Left lobe of liver (tissue), 2 donors: Measurements from ENCODE around the gene PMVK. TPM values are rescaled to one million over a fixed set of nuclear protein-coding genes. Genes with fewer than 3 reads are reported as not detected.
A peak's percentile ranks its signal among the peaks of the same experiment; 100 is the strongest.

ENCODE experiments used
- ATAC-seq: fragments of 200-7000 bp; cut with Tn5 transposase; one replicate; pipeline ENCODE4 v1.9.1; 2020; ENCODE audit warnings: mild to moderate bottlenecking, moderate library complexity
- DNase-seq: peaks from one replicate; pipeline ENCODE4 v3.0.0-alpha.2; 2020; ENCODE audit warnings: low spot score
- total RNA-seq: library from RNA; stranded (reverse); gene quantifications from one replicate; pipeline ENCODE4 v1.2.1, GENCODE V29; 2021
- donor health status: DM: no; HTN: no; CAD: no; lungs with moderate emphysema.
- donor health status: DM: no; HTN: yes; CAD: no.

Gene PMVK
- total RNA-seq, 1 donor from 2014 or later: 40.2 TPM

- DNase-seq (no peak), ATAC-seq (no peak)
Measured at GRCh38 chr1:154967331-154967950, 30.9 kb upstream of the PMVK start.

- no peak for ATAC-seq
- no peak for DNase-seq
Measured at GRCh38 chr1:154966111-154966510, 29.6 kb upstream of the PMVK start.

- no peak for DNase-seq
- no peak for ATAC-seq
Measured at GRCh38 chr1:154964359-154964758, 27.8 kb upstream of the PMVK start.

GRCh38 chr1:154963643-154964042, 27.1 kb upstream of the PMVK start:
- DNase-seq (no peak), ATAC-seq (no peak)

GRCh38 chr1:154962795-154963330, 26.3 kb upstream of the PMVK start:
- DNase-seq: no peak
- ATAC-seq: no peak

- DNase-seq (no peak), ATAC-seq (peak; percentile 48)
Measured at GRCh38 chr1:154962156-154962749, 25.7 kb upstream of the PMVK start.

GRCh38 chr1:154961207-154962155, 25.0 kb upstream of the PMVK start, which contains the start of gene PYGO2:
Gene PYGO2 (minus strand): TSS chr1:154961782. CDS start chr1:154961576, 206 bp downstream.
- ATAC-seq: peak; percentile 86
- peak; percentile 85 for DNase-seq

GRCh38 chr1:154960446-154961136, 24.1 kb upstream of the PMVK start:
- ATAC-seq: no peak
- no peak for DNase-seq

- ATAC-seq (no peak), DNase-seq (no peak)
Measured at GRCh38 chr1:154959426-154959780, 22.9 kb upstream of the PMVK start.

- DNase-seq (no peak), ATAC-seq (no peak)
Measured at GRCh38 chr1:154958681-154959425, 22.3 kb upstream of the PMVK start.

- ATAC-seq (no peak), DNase-seq (no peak)
Measured at GRCh38 chr1:154958036-154958435, 21.5 kb upstream of the PMVK start.

GRCh38 chr1:154957091-154957657, 20.7 kb upstream of the PMVK start:
- ATAC-seq (no peak), DNase-seq (no peak)

- ATAC-seq: peak; percentile 9
- no peak for DNase-seq
Measured at GRCh38 chr1:154956544-154956941, 20.0 kb upstream of the PMVK start.

GRCh38 chr1:154955718-154956543, 19.4 kb upstream of the PMVK start, which contains the start of gene PBXIP1:
Gene PBXIP1 (minus strand): TSS chr1:154956099. CDS start chr1:154953721, 2,378 bp downstream.
- DNase-seq (peak; percentile 87), ATAC-seq (peak; percentile 91)

GRCh38 chr1:154955039-154955717, 18.7 kb upstream of the PMVK start:
- ATAC-seq (no peak), DNase-seq (no peak)

- DNase-seq: no peak
- ATAC-seq: no peak
Measured at GRCh38 chr1:154954541-154954940, 18.0 kb upstream of the PMVK start.

GRCh38 chr1:154953611-154954038, 17.1 kb upstream of the PMVK start:
- DNase-seq (no peak), ATAC-seq (no peak)

- DNase-seq (no peak), ATAC-seq (no peak)
Measured at GRCh38 chr1:154952664-154953063, 16.1 kb upstream of the PMVK start.
